K562 (cell line): Measurements from ENCODE around the gene PEX11B. TPM values are rescaled to one million over a fixed set of nuclear protein-coding genes. Genes with fewer than 3 reads are reported as not detected.

Source experiments
- ARNT ChIP-seq, 2 experiments: fragments of 450-650 bp; IDR thresholded peaks; 2 replicates each; pipeline ENCODE4 v1.6.1; 2016; ENCODE audit warnings: mild to moderate bottlenecking in 1 of 2
- CBX1 ChIP-seq: sonication (generic); IDR thresholded peaks from 2 replicates; pipeline ENCODE4 v1.6.1; 2016; ENCODE audit warnings: antibody characterized with exemption, low read depth, mild to moderate bottlenecking
- CREB1 ChIP-seq, 2 experiments: sonication (generic) in 1 of 2; formaldehyde crosslinking in 1 of 2; IDR thresholded peaks; 2 replicates each; pipeline versions ENCODE4 v1.6.1 to v1.8.0; 2012 to 2022; ENCODE audit warnings: inconsistent platforms in 1 of 2, mild to moderate bottlenecking in 1 of 2, missing genetic modification reagents in 1 of 2, moderate library complexity in 1 of 2
- ERF ChIP-seq: fragments of 450-650 bp; formaldehyde crosslinking; IDR thresholded peaks from 2 replicates; pipeline ENCODE4 v1.4.0; 2020; ENCODE audit warnings: mild to moderate bottlenecking, mixed read lengths
- MTA2 ChIP-seq: fragments of 450-650 bp; IDR thresholded peaks from 2 replicates; pipeline ENCODE4 v1.6.1; 2016; ENCODE audit warnings: low read depth
- NEUROD1 ChIP-seq: fragments of 150-350 bp; IDR thresholded peaks from 2 replicates; pipeline ENCODE4 v1.6.1; 2014; ENCODE audit warnings: borderline replicate concordance, low read length, low read depth; ENCODE audit not compliant: partially characterized antibody
- NFRKB ChIP-seq: fragments of 450-650 bp; IDR thresholded peaks from 2 replicates; pipeline ENCODE4 v1.6.1; 2016; ENCODE audit warnings: low read depth
- PHF8 ChIP-seq: fragments of 200-600 bp; sonication (generic); IDR thresholded peaks from 2 replicates; pipeline ENCODE4 v1.6.1; 2012; ENCODE audit warnings: mixed run types, mild to moderate bottlenecking, inconsistent platforms, low read length, moderate library complexity, borderline replicate concordance
- RBM15 ChIP-seq: fragments of 200-400 bp; formaldehyde crosslinking; IDR thresholded peaks from 2 replicates; pipeline ENCODE4 v1.6.1; 2018; ENCODE audit warnings: mild to moderate bottlenecking, low read length, moderate library complexity; ENCODE audit not compliant: insufficient read depth
- RCOR1 ChIP-seq, 2 experiments: IDR thresholded peaks; 2 replicates each; pipeline ENCODE4 v1.6.1; 2012; ENCODE audit warnings: low read depth in 2 of 2, low read length in 2 of 2, borderline replicate concordance in 1 of 2, improper control_type of control experiment in 1 of 2
- SAP30 ChIP-seq: fragments of 200-600 bp; sonication (generic); IDR thresholded peaks from 2 replicates; pipeline ENCODE4 v1.6.1; 2012; ENCODE audit warnings: borderline replicate concordance, low read depth, mild to moderate bottlenecking, moderate library complexity, low read length, control low read depth, inconsistent platforms; ENCODE audit not compliant: insufficient read depth, poor library complexity, severe bottlenecking
- SMARCB1 ChIP-seq: IDR thresholded peaks from 2 replicates; pipeline ENCODE4 v1.6.1; 2011; ENCODE audit warnings: improper control_type of control experiment, low read depth; ENCODE audit not compliant: insufficient read length
- TAL1 ChIP-seq: fragments of 450-650 bp; IDR thresholded peaks from 2 replicates; pipeline ENCODE4 v1.6.1; 2016; ENCODE audit warnings: mild to moderate bottlenecking
- TCF7 ChIP-seq: sonication (generic); IDR thresholded peaks from 2 replicates; pipeline ENCODE4 v1.6.1; 2016; ENCODE audit warnings: antibody characterized with exemption, borderline replicate concordance
- ZBED1 ChIP-seq: IDR thresholded peaks from 2 replicates; pipeline ENCODE4 v1.6.1; 2014
- polyA plus RNA-seq, 8 experiments: library from polyadenylated mRNA; depleted of rRNA in 4 of 8; stranded (reverse) in 5 of 8; unstranded in 3 of 8; fragments of >200 nt; fragmentation: Nextera tagmentation in 2 of 8; fragmentation: Illumina TruSeq in 1 of 8; extraction: Ambion mirVana in 2 of 8; extraction: Trizol in 1 of 8; gene quantifications; 2 replicates each; pipeline versions ENCODE4 v1.2.1 to v1.2.3, GENCODE V29; 2011 to 2014; ENCODE audit warnings: inconsistent platforms in 1 of 8, missing spikeins in 1 of 8
- total RNA-seq, 7 experiments: library from RNA; depleted of rRNA in 6 of 7; stranded (reverse); fragments of >200 nt in 6 of 7; fragmentation: Illumina TruSeq in 2 of 7; extraction: Trizol in 2 of 7; gene quantifications; 2 replicates each; pipeline versions ENCODE4 v1.2.1 to v1.2.3, GENCODE V29; 2011 to 2021; ENCODE audit warnings: low replicate concordance in 1 of 7
- TF ChIP-seq, protein P1 (sequence below), 2 experiments: fragments of 450-650 bp in 1 of 2; sonication (generic) in 1 of 2; formaldehyde crosslinking; conservative IDR thresholded peaks; 2 replicates each; pipeline versions ENCODE4 v1.4.0 to v1.8.1; 2020 to 2022; ENCODE audit warnings: mild to moderate bottlenecking in 1 of 2, missing genetic modification reagents in 1 of 2
- TF ChIP-seq, protein P2 (sequence below), 2 experiments: IDR thresholded peaks; 2 replicates each; pipeline ENCODE4 v1.6.1; 2011; ENCODE audit warnings: borderline replicate concordance in 1 of 2, control low read depth in 1 of 2, low read depth in 1 of 2, low read length in 1 of 2, mild to moderate bottlenecking in 1 of 2, mixed read lengths in 1 of 2, moderate library complexity in 1 of 2; ENCODE audit not compliant: insufficient read depth in 1 of 2, insufficient read length in 1 of 2, poor library complexity in 1 of 2, severe bottlenecking in 1 of 2; ENCODE audit errors: extremely low read depth in 1 of 2
- TF ChIP-seq, protein P3 (sequence below): fragments of 450-650 bp; IDR thresholded peaks from 2 replicates; pipeline ENCODE4 v1.6.1; 2016
- TF ChIP-seq, protein P4 (sequence below), 2 experiments: IDR thresholded peaks in 1 of 2; conservative IDR thresholded peaks in 1 of 2; 2 replicates each; pipeline ENCODE4 v1.6.1; 2016; ENCODE audit warnings: low read depth in 2 of 2, mild to moderate bottlenecking in 1 of 2, missing compliant biosample characterization in 1 of 2, missing genetic modification characterization in 1 of 2, moderate library complexity in 1 of 2

The PEX11B gene
- total and polyA plus RNA-seq, 9 of the 15 experiments (the other 6 are each of a cell fraction or from before 2014, with no cell fraction given), result 13.2 to 60.0 (median 21.7) TPM

DNA sequence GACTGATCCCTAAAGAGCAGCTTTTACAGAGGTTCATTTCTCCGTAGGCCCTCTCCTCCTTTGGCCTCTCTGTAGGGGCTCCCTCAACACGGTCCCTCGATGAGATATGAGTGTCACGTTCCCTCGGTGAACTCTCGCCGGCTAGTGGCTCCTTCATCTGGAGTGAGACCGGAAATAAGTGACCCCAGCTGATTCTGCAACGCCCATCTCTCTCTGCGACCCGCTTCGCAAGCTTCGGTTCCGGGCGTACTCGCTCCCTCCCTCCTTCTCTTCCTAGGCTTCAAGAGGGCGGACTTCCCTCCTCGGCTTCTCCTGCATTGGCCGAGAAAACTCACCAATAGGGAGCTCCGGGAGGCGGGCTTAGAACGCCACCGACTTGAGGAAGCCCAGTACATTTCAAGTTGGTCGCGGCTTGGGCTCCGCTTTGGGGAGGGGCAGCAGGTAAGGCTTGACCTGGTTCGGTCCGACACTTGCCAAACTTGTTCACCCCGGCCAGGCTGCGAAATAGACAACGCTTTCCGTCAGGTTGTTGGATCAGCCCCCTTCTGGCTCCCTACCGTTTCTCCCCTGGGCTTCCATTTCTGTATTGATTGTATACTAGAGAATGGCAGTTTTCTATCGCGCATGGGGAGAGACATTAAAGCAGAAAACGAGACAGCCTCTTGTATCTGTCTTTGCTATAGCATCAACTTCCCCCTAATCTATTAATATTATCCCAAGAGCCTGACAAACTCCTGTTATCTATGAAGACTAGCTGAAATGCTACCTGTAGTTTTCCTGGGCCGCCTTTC lies 46.0 kb upstream of the PEX11B start, which contains the start of the genes ANKRD34A and POLR3GL (continued):
- TF ChIP-seq CBX1, result 0 out of 2 replicates have a peak, but pooled peaks have one; percentile 61
- TF ChIP-seq ARNT (IDR thresholded peaks at IDR 0.05), result peak in 1 of 2 experiments; percentile 18; a peak in 2 of 4 replicates
- TF ChIP-seq, protein P1, sequence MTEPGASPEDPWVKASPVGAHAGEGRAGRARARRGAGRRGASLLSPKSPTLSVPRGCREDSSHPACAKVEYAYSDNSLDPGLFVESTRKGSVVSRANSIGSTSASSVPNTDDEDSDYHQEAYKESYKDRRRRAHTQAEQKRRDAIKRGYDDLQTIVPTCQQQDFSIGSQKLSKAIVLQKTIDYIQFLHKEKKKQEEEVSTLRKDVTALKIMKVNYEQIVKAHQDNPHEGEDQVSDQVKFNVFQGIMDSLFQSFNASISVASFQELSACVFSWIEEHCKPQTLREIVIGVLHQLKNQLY (CRISPR knock-in tag; conservative IDR thresholded peaks at IDR 0.05), result no peak
- TF ChIP-seq, protein P2, sequence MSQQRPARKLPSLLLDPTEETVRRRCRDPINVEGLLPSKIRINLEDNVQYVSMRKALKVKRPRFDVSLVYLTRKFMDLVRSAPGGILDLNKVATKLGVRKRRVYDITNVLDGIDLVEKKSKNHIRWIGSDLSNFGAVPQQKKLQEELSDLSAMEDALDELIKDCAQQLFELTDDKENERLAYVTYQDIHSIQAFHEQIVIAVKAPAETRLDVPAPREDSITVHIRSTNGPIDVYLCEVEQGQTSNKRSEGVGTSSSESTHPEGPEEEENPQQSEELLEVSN (IDR thresholded peaks at IDR 0.05; ENCODE audit: borderline replicate concordance in 1 of 2, extremely low read depth in 1 of 2, insufficient read depth in 1 of 2, insufficient read length in 1 of 2, low read depth in 1 of 2, low read length in 1 of 2, poor library complexity in 1 of 2, severe bottlenecking in 1 of 2), result peak in 1 of 2 experiments; percentile 56
- TF ChIP-seq, protein P3, sequence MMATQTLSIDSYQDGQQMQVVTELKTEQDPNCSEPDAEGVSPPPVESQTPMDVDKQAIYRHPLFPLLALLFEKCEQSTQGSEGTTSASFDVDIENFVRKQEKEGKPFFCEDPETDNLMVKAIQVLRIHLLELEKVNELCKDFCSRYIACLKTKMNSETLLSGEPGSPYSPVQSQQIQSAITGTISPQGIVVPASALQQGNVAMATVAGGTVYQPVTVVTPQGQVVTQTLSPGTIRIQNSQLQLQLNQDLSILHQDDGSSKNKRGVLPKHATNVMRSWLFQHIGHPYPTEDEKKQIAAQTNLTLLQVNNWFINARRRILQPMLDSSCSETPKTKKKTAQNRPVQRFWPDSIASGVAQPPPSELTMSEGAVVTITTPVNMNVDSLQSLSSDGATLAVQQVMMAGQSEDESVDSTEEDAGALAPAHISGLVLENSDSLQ, result peak; percentile 46; the same call in 1 of the 2 replicates
- peak in 1 of 2 experiments; percentile 55; a peak in 2 of 4 replicates for TF ChIP-seq RCOR1 (IDR thresholded peaks at IDR 0.05; ENCODE audit: borderline replicate concordance in 1 of 2, low read depth in 2 of 2, low read length in 2 of 2)
- peak; percentile 40; the same call in 1 of the 2 replicates for TF ChIP-seq NFRKB
- peak; percentile 25 for TF ChIP-seq SAP30
- TF ChIP-seq TCF7, result peak; percentile 45; the same call in 1 of the 2 replicates
- no peak for TF ChIP-seq ERF (CRISPR knock-in tag)
- no peak for TF ChIP-seq TAL1
- TF ChIP-seq, protein P4, sequence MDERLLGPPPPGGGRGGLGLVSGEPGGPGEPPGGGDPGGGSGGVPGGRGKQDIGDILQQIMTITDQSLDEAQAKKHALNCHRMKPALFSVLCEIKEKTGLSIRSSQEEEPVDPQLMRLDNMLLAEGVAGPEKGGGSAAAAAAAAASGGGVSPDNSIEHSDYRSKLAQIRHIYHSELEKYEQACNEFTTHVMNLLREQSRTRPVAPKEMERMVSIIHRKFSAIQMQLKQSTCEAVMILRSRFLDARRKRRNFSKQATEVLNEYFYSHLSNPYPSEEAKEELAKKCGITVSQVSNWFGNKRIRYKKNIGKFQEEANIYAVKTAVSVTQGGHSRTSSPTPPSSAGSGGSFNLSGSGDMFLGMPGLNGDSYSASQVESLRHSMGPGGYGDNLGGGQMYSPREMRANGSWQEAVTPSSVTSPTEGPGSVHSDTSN (CRISPR knock-in tag; IDR thresholded peaks at IDR 0.05; ENCODE audit: low read depth), result no peak
- TF ChIP-seq, protein P4 (tag; conservative IDR thresholded peaks at IDR 0.05; ENCODE audit: low read depth), result 0 out of 2 replicates have a peak, but pooled peaks have one; percentile 12
- no peak for TF ChIP-seq MTA2
- TF ChIP-seq CREB1 (IDR thresholded peaks at IDR 0.05), result no peak
- TF ChIP-seq CREB1 (CRISPR knock-in tag; IDR thresholded peaks at IDR 0.05), result 0 out of 2 replicates have a peak, but pooled peaks have one; percentile 4
- TF ChIP-seq NEUROD1, result peak; percentile 20
- TF ChIP-seq RBM15, result no peak
- TF ChIP-seq ZBED1, result 0 out of 2 replicates have a peak, but pooled peaks have one; percentile 49
- TF ChIP-seq PHF8, result peak; percentile 92; the same call in 1 of the 2 replicates
- TF ChIP-seq SMARCB1, result peak; percentile 34
